ENCODE data around the gene TRABD2A. TPM values are rescaled to one million over a fixed set of nuclear protein-coding genes. Genes with fewer than 3 reads are reported as not detected.

The TRABD2A gene
- total RNA-seq, 1 experiment from 2014 or later: 1.7 TPM

GRCh38 chr2:84925724-84926376 lies 45.0 kb upstream of the TRABD2A start:
- WGBS (ENCODE audit: extremely low coverage, insufficient read length, low lambda C conversion rate): no CpG with 5 or more reads among the region's 34 CpGs
- Histone ChIP-seq H4K91ac (ENCODE audit: insufficient read length, low read depth, low read length) (no peak overlapping the region), H4K5ac (ENCODE audit: insufficient read length, low read depth, low read length) (no peak overlapping the region), H3K27ac (ENCODE audit: insufficient read length, low read depth, low read length) (no peak overlapping the region), H3K18ac (ENCODE audit: insufficient read length, low read depth, low read length) (no peak overlapping the region), H2BK12ac (ENCODE audit: insufficient read length, low read depth, low read length) (no peak overlapping the region), H3K56ac (ENCODE audit: insufficient read length, low read depth, low read length) (no peak overlapping the region), H3K9ac (ENCODE audit: extremely low read depth, insufficient read length, low read length) (no peak overlapping the region), H3K79me2 (ENCODE audit: insufficient read depth, low read length) (no peaks in the 10 kb centered on the region), H2BK5ac (ENCODE audit: insufficient read length, low read length) (no peak overlapping the region), H3K4me1 (ENCODE audit: insufficient read depth, low read length) (no peaks in the 10 kb centered on the region), H2BK120ac (ENCODE audit: low read depth, low read length, poor library complexity, severe bottlenecking) (no peak overlapping the region), H3K14ac (ENCODE audit: insufficient read depth, low read length) (no peak overlapping the region), H3T11ph (ENCODE audit: low read length) (no peak overlapping the region), H3K79me1 (ENCODE audit: insufficient read depth, low read depth, low read length, poor library complexity, severe bottlenecking) (no peaks in the 10 kb centered on the region), H3K4ac (ENCODE audit: low read depth, low read length) (no peak overlapping the region), H2BK20ac (ENCODE audit: low read depth, low read length, poor library complexity, severe bottlenecking) (no peak overlapping the region), H4K20me1 (ENCODE audit: control insufficient read depth, insufficient read depth, insufficient read length) (no peaks in the 10 kb centered on the region), H4K8ac (replicated peaks; ENCODE audit: insufficient read length, low read depth, low read length) (no peak overlapping the region), H2AK5ac (ENCODE audit: insufficient read length, low read length) (no peak overlapping the region), H3K23me2 (ENCODE audit: insufficient read length, low read depth, low read length, poor library complexity, severe bottlenecking) (peaks cover 5% of the 10 kb centered on the region), H3K23ac (ENCODE audit: insufficient read length, low read depth, low read length) (no peak overlapping the region), H3K9me3 (ENCODE audit: control insufficient read depth, low read depth, low read length) (no peaks in the 10 kb centered on the region), H2BK15ac (ENCODE audit: low read depth, low read length) (no peak overlapping the region), H3K27me3 (ENCODE audit: insufficient read depth, low read length) (no peaks in the 10 kb centered on the region), H2AFZ (ENCODE audit: low read length) (no peak overlapping the region), H3K4me2 (ENCODE audit: insufficient read depth, insufficient read length, low read length) (peak overlapping the region; percentile 47)
- Mint-ChIP-seq H3K9me3 (no peaks in the 10 kb centered on the region; a peak in 1 of 5 replicates), H3K4me3 (peak overlapping the region; percentile 51 to 71), H3K4me1 (peaks cover 20 to 24% of the 10 kb centered on the region in 2 experiments), H3K36me3 (ENCODE audit: insufficient read depth in 1 of 3, low read depth in 3 of 3) (no peaks in the 10 kb centered on the region), H3K27me3 (ENCODE audit: low read depth) (peaks cover 12% of the 10 kb centered on the region), H3K27ac (peak overlapping the region in 1 of 3 experiments; percentile 46; a peak in 1 of 7 replicates)
- TF ChIP-seq CTCF (conservative IDR thresholded peaks at IDR 0.05): peak; percentile 100
- DNase-seq: peak; percentile 99
